A549 treated with AZD9567 at 1 μM for 4 hours (cell line): Measurements from ENCODE around the gene ALAS2. TPM values are rescaled to one million over a fixed set of nuclear protein-coding genes. Genes with fewer than 3 reads are reported as not detected.

ENCODE experiments used
- total RNA-seq: library from RNA; stranded (reverse); fragments of 200-300 nt; extraction: Qiagen RNA extraction; gene quantifications from 5 replicates; pipeline ENCODE4 v1.2.3, GENCODE V29; 2022; ENCODE audit not compliant: insufficient read depth

The ALAS2 gene, protein sequence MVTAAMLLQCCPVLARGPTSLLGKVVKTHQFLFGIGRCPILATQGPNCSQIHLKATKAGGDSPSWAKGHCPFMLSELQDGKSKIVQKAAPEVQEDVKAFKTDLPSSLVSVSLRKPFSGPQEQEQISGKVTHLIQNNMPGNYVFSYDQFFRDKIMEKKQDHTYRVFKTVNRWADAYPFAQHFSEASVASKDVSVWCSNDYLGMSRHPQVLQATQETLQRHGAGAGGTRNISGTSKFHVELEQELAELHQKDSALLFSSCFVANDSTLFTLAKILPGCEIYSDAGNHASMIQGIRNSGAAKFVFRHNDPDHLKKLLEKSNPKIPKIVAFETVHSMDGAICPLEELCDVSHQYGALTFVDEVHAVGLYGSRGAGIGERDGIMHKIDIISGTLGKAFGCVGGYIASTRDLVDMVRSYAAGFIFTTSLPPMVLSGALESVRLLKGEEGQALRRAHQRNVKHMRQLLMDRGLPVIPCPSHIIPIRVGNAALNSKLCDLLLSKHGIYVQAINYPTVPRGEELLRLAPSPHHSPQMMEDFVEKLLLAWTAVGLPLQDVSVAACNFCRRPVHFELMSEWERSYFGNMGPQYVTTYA
- total RNA-seq = not detected in 5 replicates

DNA sequence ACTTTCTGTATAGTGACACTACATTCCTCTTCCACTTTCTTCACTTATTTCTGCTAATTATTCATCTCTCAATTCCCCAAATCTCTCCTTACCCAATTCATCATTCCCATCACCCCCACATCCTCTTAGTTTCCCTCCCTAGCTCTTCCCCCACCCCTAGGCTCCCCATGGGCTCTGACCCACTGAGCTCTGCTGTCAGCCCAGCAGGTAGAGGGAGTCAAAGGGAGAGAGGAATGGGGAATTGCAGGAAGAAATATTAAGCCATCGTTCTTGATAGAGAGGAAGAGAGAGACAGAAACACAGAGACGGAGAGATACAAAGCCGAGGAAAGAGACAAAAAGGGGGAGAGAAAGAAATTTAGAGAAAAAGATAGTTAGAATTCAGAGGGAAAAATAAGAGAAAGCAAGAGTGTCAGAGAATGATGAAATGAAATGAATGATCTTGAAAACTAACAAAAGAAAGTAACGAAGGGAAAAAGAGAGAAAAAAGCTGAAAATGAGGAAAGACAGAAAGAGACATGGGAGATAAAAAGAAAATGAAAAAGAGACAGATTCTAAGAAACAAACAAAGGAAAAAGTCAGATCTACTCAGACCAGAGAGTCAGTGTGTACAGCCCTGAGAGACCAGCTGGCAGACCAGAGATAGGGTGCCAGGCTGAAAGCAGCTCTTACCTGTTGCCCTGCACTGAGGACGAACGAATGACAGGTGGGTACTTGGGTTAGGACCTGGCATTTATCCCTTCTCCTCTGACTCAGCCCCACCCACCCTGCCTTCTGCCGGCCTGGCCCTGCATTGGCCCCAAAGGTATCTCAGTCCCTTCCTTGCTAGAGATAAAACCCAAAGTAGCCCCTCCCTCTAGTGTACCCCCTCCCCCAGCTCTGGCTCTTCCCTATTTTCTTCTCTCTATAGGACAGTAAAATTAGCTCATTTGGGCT lies at the start of gene ALAS2:
Gene ALAS2 (minus strand): TSS at position 707 of the 935 bp plus-strand sequence. CDS start 4,977 bp downstream, outside the sequence.

DNA sequence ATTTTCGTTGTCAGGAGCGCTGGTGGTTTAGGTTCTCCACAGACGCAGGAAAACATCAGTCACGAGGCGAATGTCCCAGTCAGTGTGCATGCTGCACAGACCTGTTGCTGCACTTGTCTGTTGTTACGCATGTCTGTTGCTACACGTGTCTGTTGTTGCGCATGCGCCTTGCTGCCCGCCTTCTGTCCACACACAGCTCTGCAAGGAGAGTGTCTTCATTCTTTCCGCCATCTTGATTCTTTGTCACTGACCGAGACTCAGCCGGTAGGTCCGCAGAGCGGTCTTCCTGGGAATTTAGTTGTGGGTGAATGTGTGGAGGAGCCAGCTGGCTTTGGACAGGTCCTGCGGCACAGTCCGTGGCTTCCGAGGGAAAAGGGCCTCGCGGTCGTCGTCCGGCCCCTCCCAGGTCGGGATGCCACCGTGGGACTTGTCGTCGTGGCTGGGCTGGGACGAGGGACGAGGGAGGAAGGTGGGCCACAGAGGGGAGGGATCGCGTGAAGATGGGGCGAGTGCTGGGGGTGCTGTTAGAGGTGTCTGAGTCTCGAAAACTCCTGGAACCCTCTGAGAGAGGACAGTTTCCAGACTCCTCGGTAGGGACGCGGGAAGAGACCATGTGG lies 44.2 kb upstream of the ALAS2 start, which contains the start of gene PAGE2B:
Gene PAGE2B (plus strand): TSS at position 180 of the 617 bp plus-strand sequence. CDS start 1,012 bp downstream, outside the sequence.

DNA sequence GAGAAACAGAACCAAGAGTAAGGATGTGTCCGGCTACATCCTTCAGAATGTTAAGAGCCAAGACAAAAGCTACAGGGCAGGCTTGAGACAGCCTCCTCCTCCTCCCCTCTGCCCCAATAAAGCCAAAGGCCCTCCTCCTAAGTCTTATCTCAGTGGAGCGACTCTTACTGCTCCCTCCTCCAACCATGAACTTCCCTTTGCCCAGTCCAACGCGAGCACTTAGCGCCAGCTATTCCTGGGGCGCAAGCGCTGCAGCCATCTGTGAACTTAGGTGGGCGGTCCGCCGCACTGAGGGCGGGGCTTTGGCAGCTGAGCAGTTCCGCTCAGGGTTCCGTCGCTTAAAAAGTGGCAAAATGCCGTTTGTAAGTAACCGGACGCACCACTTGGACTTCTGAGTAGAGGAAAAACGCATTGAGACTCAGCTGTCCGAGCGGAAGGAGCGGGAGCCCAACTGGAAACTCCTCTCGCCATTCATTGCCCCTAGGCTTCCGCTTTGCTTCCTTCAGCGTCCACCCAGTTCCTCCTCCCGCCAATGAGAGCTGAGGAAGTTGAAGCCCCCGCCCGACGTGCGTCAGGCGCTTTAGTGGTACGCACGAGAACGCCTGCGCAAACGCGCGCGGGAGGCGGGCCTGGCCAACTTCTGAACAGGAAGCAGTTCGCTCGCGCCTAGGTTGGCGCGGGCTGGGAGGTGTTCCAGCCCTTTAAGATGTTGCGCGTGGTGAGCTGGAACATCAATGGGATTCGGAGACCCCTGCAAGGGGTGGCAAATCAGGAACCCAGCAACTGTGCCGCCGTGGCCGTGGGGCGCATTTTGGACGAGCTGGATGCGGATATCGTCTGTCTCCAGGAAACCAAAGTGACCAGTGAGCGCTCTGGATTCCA lies 30.8 kb downstream of the ALAS2 start, which contains the start of gene APEX2:
Gene APEX2 (plus strand): TSS at position 647 of the 882 bp plus-strand sequence. CDS start 60 bp downstream, at position 707.

DNA sequence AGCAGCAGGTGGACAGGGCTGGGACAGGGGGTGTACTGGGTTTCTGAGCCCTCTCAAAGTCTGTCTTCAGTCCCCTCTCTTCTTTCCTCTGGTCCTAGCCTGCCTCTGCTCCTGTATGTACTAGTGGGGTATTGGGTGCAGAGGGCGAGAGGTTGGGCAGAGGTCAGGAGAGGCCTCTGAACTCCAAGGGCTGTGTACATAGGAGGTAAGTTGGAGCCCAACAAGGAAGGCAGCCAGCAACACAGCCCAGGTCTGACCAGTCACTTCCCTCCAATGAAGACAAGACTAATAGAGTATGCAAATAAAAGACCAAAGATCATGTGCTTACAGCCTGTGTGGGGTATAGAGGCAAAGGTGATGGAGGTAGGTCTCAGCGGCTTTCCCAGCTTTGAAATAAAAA lies 36.7 kb downstream of the ALAS2 start, which contains the start of gene PFKFB1:
Gene PFKFB1 (minus strand): TSS at position 90 of the 400 bp plus-strand sequence. CDS start 181 bp downstream, outside the sequence.

Other genes with a start within 250 kb of the ALAS2 start
- not detected in 5 replicates for gene ITIH6, start 232.7 kb downstream of the ALAS2 start, total RNA-seq
- 72.2 to 99.2 TPM (median 81.7 TPM) in 5 replicates for gene MAGED2, start 223.2 kb downstream of the ALAS2 start, total RNA-seq
- gene TRO, start 110.2 kb downstream of the ALAS2 start, total RNA-seq = 0.45 to 0.78 TPM (median 0.70 TPM) in 4 of 5 replicates, not detected in the other
- gene PFKFB1, start 36.8 kb downstream of the ALAS2 start, total RNA-seq = 0.06 to 0.21 TPM (median 0.11 TPM) in 4 of 5 replicates, not detected in the other
- gene APEX2, start 30.6 kb downstream of the ALAS2 start, total RNA-seq = 31.7 to 35.6 TPM (median 32.1 TPM) in 5 replicates
- not detected in 5 replicates for gene PAGE2B, start 44.1 kb upstream of the ALAS2 start, total RNA-seq
- not detected in 5 replicates for gene PAGE2, start 58.0 kb upstream of the ALAS2 start, total RNA-seq
- gene PAGE5, start 189.4 kb upstream of the ALAS2 start, total RNA-seq = not detected in 5 replicates
- not detected in 5 replicates for gene PAGE3, start 233.9 kb upstream of the ALAS2 start, total RNA-seq